NB4 (cell line): ENCODE results near the gene PHACTR3.

Experiments
- MAX ChIP-seq: IDR thresholded peaks from 2 replicates; pipeline ENCODE4 v1.6.1; 2011; ENCODE audit warnings: low read depth, low read length
- MYC ChIP-seq: IDR thresholded peaks from 2 replicates; pipeline ENCODE4 v1.6.1; 2011; ENCODE audit warnings: low read depth, low read length
- POLR2A ChIP-seq: IDR thresholded peaks from 2 replicates; pipeline ENCODE4 v1.6.1; 2011; ENCODE audit warnings: mild to moderate bottlenecking; ENCODE audit not compliant: insufficient read length; ENCODE audit errors: extremely low read depth
- TF ChIP-seq, protein P1 (sequence below): IDR thresholded peaks from one replicate; pipeline ENCODE4 v1.5.1; 2012; ENCODE audit warnings: low read depth, low read length

GRCh38 chr20:59627298-59627697, 23.0 kb downstream of the PHACTR3 start:
- TF ChIP-seq, protein P1, sequence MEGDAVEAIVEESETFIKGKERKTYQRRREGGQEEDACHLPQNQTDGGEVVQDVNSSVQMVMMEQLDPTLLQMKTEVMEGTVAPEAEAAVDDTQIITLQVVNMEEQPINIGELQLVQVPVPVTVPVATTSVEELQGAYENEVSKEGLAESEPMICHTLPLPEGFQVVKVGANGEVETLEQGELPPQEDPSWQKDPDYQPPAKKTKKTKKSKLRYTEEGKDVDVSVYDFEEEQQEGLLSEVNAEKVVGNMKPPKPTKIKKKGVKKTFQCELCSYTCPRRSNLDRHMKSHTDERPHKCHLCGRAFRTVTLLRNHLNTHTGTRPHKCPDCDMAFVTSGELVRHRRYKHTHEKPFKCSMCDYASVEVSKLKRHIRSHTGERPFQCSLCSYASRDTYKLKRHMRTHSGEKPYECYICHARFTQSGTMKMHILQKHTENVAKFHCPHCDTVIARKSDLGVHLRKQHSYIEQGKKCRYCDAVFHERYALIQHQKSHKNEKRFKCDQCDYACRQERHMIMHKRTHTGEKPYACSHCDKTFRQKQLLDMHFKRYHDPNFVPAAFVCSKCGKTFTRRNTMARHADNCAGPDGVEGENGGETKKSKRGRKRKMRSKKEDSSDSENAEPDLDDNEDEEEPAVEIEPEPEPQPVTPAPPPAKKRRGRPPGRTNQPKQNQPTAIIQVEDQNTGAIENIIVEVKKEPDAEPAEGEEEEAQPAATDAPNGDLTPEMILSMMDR, result no peak
- TF ChIP-seq POLR2A, result no peak
- no peak for TF ChIP-seq MAX
- no peak for TF ChIP-seq MYC
